ENCODE results near the gene GPC3.

The GPC3 gene

GRCh38 chrX:133601116-133601515 lies 384.3 kb downstream of the GPC3 start:
- DNase-seq (ENCODE audit: low read depth) = no peak

GRCh38 chrX:133600536-133600935 lies 384.9 kb downstream of the GPC3 start:
- no peak for DNase-seq (ENCODE audit: low read depth)

- DNase-seq (ENCODE audit: low read depth) = no peak
Measured at GRCh38 chrX:133598601-133599335, 386.6 kb downstream of the GPC3 start.

DNA sequence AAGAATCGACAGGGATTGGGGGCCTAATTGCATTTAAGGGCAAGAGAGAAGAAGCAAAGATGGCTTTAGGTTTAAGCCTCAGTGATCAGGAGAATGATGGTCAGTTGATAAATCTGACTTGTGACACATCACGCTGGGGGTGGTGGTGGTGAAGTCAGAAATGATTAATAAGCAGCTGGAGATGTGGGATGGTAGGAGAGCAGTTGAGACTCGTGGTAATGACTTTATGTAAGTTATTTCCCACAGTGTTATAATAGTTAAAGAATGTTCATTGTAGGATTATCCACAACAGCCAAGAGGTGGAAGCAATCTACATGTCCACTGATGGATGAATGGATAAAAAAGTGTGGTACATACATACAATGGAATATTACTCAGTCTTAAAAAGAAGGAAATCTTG lies 391.2 kb downstream of the GPC3 start:
- no peak for DNase-seq (ENCODE audit: low read depth)

GRCh38 chrX:133593531-133593930 lies 391.9 kb downstream of the GPC3 start:
- no peak for DNase-seq (ENCODE audit: low read depth)

DNA sequence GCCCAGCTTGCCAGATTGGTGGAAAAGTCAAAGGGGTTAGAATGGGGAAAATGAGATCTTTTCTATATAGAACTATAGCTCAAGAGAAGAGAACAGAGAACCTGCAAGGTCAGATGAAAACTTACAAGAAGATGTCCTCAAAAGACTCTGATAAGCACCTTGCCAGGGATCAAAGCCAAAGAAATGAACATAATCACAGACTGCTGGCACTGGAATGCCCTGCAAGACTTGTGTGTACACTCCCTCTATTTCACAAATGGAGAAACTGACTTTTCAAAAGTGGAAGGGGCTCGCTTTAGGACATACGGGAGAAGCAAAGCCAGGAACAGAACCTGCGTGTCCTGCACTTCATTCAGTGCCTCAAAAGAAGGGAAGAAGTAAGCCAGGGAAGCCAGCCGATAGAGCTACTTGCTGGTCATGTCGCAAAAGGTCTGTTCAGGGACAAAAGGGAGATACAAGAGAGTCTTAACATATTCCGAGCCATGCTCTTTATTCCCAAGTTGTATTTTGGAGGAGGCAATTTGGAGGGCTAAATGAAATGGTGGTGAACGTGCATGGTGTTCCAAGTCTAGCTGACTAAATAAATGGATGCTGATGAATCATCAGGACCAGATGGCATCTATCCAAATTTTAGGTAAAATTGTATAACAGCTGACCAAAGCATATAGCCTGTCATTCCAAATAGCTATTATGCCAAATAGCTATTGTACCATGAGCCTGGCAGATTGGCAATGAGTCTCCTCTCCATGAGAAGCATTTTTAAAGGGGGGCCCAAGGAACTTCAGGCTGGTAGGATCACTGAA lies 394.5 kb downstream of the GPC3 start:
- no peak for DNase-seq (ENCODE audit: low read depth)

DNA sequence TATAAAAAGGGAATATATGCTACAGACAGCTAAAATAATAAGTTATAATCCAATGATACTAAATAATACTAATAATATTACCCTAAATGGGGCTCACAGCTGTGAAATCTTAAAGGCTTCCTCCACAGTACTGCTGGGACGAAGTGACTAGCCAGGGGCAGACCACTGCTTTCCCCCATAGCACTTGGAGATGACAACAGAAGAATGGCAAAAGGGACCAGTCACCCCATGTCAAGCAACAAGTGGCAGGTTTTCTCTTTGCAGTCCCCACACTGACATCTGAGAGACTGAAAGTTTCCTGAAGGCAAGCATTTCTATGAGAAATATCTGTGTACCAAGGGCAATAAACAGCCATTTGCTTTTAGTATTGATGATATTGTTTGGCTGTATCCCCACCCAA lies 396.6 kb downstream of the GPC3 start:
- no peak for DNase-seq (ENCODE audit: low read depth)

- DNase-seq (ENCODE audit: low read depth) = no peak
Measured at GRCh38 chrX:133587818-133588217, 397.6 kb downstream of the GPC3 start.

- DNase-seq (ENCODE audit: low read depth) = no peak
Measured at GRCh38 chrX:133587071-133587470, 398.3 kb downstream of the GPC3 start.

- no peak for DNase-seq (ENCODE audit: low read depth)
Measured at GRCh38 chrX:133586443-133586842, 399.0 kb downstream of the GPC3 start.

- no peak for DNase-seq (ENCODE audit: low read depth)
Measured at GRCh38 chrX:133583825-133584224, 401.6 kb downstream of the GPC3 start.

DNA sequence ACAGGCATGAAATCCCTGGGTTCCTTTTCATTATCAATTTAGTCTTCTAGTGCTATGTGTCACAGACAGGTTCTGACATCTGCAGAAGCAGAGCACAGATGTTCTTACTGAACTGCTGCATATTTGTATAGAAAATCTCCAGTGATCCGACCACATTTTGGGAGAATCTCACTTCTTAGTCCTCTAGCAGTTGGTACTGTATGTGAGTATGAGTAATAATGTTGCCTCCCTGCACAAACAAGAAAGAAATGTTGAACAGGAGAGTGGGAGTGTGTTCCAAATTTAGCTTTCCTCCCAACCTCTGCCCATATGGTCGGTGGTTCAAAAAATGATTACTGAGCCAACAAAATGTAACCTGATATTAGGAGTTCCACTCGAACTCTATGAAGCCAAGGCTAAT lies 404.8 kb downstream of the GPC3 start:
- DNase-seq (ENCODE audit: low read depth) = no peak

- no peak for DNase-seq (ENCODE audit: low read depth)
Measured at GRCh38 chrX:133579631-133580030, 405.8 kb downstream of the GPC3 start.

DNA sequence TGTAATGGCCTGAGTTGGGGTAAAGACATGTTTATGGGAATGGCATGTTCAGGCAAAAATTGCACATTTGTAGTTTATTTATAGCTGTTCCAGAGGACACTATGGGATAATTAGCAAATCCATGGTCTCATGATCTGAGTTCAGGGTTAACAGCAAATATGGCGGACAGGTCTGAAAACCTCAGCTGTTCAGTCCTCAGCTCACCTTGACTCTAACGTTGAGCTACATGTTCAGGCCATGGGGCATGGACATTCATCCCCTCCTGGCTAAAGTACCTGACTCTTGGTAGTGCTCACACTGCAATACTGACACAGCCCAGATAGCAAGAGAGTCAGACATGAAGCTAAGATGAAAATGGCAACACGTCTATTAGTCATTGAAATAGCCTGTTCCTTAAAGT lies 408.5 kb downstream of the GPC3 start:
- no peak for DNase-seq (ENCODE audit: low read depth)

- no peak for DNase-seq (ENCODE audit: low read depth)
Measured at GRCh38 chrX:133575501-133576136, 409.8 kb downstream of the GPC3 start.

DNA sequence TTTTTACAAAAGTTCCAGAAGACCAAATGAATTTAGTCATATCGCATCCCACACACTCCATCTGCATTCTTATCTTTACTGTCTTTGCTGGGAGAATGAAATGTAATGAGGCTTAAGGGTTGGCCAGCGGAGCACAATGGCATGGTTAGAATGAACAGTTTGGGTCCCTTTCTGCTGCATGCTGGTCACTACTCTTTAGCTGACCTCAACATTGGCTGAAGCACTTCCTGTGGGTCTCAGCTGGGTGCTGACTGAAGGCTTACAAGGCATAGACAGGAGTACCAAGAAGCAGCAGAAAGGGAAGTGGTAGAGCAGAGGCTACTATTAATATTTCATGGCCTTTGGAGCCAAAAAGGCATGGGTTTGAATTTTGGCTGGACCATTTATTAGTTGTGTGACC lies 410.7 kb downstream of the GPC3 start:
- no peak for DNase-seq (ENCODE audit: low read depth)

DNA sequence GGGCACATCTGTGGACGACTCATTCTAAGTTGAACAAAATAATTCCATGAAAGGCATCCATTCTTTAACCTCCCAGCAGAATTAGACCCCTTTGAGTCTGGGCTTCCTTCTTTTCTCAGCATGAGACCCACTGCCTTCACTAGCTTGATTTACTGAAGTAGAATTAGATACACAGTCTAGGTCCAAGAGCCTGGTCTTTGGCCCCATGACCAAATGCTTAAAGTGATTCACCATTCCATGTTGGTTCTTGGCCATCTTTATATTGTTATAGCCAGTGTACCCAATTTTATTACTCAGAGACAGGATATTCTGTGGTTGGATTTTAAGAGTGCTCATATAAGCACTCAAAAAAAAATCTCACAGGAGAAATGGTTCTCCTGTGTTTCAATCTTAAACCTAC lies 414.8 kb downstream of the GPC3 start:
- DNase-seq (ENCODE audit: low read depth) = no peak

- DNase-seq (ENCODE audit: low read depth) = no peak
Measured at GRCh38 chrX:133569217-133569616, 416.2 kb downstream of the GPC3 start.

DNA sequence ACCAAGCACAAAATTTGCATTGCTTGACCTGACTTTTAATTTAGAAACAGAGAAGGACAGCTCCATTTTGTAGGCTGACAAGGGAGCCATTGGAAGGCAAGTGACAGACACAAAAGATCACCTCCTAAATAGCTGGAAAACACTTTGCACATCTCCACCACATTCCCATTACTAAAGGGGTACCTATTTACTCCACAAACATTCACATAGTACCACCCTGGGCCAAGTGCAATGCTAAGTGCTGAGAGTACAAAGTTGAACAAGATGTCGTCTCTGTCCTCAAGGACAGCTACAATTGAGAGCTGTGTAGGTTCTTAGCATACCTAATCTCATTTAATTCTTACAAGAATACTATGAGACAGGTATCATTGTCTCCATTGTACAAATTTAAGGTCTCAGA lies 417.3 kb downstream of the GPC3 start:
- no peak for DNase-seq (ENCODE audit: low read depth)

GRCh38 chrX:133566876-133567275 lies 418.5 kb downstream of the GPC3 start:
- no peak for DNase-seq (ENCODE audit: low read depth)

DNA sequence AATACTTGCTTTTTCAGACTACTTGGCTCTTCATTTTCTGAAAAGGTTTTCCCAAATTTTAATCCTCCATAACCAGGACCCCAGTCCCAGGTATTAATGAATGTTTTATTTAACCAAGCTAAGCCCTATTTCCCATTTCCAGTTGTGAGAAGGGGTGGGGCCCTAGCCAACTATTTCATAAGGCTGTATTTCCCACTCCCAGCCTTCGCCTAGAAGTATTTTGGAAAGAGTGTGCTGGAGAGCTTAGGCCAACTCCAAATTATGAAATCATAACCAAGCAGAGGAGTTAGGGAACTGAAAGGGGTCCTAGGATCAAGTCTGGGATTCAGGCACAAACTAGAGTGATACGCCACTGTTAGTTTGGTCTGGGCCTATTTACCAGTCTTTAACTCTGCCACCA lies 421.7 kb downstream of the GPC3 start:
- no peak for DNase-seq (ENCODE audit: low read depth)

DNA sequence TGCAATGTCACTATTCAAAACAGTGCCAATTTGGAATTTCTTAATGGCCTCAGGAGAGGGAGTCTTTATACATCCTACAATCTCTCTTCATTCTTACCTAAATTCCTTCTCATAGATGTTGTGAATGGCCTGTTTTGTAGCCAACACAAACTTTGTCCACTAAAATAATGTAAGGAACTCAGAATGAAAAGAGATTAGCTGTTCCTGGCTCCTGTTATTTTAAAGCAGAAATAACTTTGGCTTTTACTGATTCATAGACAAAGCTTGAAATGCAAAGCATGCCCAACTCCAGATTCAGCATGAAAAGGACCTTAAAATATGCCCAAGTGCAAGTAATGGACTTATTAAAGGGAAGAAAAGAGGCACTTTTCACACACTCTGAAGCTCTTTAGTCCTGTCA lies 424.1 kb downstream of the GPC3 start:
- no peak for DNase-seq (ENCODE audit: low read depth)

DNA sequence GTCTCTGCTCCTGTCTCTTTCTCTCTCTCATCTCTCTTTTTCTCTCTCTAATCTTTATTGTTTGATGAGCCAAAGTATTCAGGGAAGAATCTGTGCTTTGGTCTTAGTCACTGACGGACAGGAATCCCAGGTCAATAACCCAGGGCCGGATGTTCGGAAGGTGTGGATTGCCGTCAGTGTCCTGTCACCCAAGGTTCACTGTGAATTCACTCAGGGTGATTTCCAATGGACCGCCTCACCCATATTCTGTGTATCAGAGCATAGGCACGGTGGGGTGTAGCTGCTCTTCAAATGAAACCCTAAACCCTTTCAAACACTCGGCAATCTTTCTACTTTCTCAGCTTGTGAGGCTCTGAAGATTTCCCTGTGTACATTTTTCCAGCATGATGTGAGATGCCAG lies 425.5 kb downstream of the GPC3 start:
- no peak for DNase-seq (ENCODE audit: low read depth)
